CD14-positive monocyte (primary cell): ENCODE results near the gene COL20A1. TPM values are rescaled to one million over a fixed set of nuclear protein-coding genes. Genes with fewer than 3 reads are reported as not detected.

ENCODE experiments used
- DNase-seq, 3 donors: peaks; one replicate each; pipeline ENCODE4 v3.0.0-alpha.2; 2011 to 2022
- H2AFZ ChIP-seq: 2 replicates; pipeline ENCODE4 v1.6.0; 2012; ENCODE audit warnings: mild to moderate bottlenecking, low read depth, low read length, inconsistent platforms; ENCODE audit not compliant: insufficient read depth, poor library complexity, severe bottlenecking
- H3K27ac ChIP-seq, 2 donors: 1 replicate in 1 of 2; 2 replicates in 1 of 2; pipeline ENCODE4 v1.5.1; 2012 to 2013; ENCODE audit warnings: low read length in 2 of 2, control low read depth in 1 of 2, inconsistent platforms in 1 of 2, low read depth in 1 of 2, mild to moderate bottlenecking in 1 of 2
- H3K27me3 ChIP-seq, 2 donors: one replicate each; pipeline versions ENCODE4 v1.6.0 to v1.6.1; 2011 to 2013; ENCODE audit warnings: low read length in 2 of 2; ENCODE audit not compliant: control insufficient read depth in 2 of 2, insufficient read depth in 2 of 2
- H3K36me3 ChIP-seq, 2 donors: replicated peaks in 1 of 2; 1 replicate in 1 of 2; 2 replicates in 1 of 2; pipeline versions ENCODE4 v1.5.1 to v1.6.1; 2012 to 2013; ENCODE audit warnings: low read length in 2 of 2, control low read depth in 1 of 2, inconsistent platforms in 1 of 2, mild to moderate bottlenecking in 1 of 2; ENCODE audit not compliant: insufficient read depth in 2 of 2, control insufficient read depth in 1 of 2
- H3K4me1 ChIP-seq, 2 donors: 1 replicate in 1 of 2; 2 replicates in 1 of 2; pipeline versions ENCODE4 v1.5.1 to v1.6.1; 2012 to 2013; ENCODE audit warnings: low read length in 2 of 2, control low read depth in 1 of 2, inconsistent platforms in 1 of 2, mild to moderate bottlenecking in 1 of 2, moderate library complexity in 1 of 2; ENCODE audit not compliant: insufficient read depth in 2 of 2, control insufficient read depth in 1 of 2
- H3K4me2 ChIP-seq: replicated peaks from 2 replicates; pipeline ENCODE3; 2012; ENCODE audit warnings: low read length, moderate library complexity, mild to moderate bottlenecking; ENCODE audit not compliant: poor library complexity, severe bottlenecking; ENCODE audit errors: extremely low read depth
- H3K4me3 ChIP-seq, 3 experiments: fragments of 200-600 bp in 1 of 3; sonication (generic) in 1 of 3; replicated peaks in 1 of 3; 1 replicate in 2 of 3; 2 replicates in 1 of 3; pipeline ENCODE4 v1.5.1; 2011 to 2013; ENCODE audit warnings: low read length in 3 of 3, mild to moderate bottlenecking in 3 of 3, control low read depth in 2 of 3, low read depth in 2 of 3, inconsistent platforms in 1 of 3, moderate library complexity in 1 of 3
- H3K79me2 ChIP-seq: 2 replicates; pipeline ENCODE4 v1.6.0; 2012; ENCODE audit warnings: mild to moderate bottlenecking, control low read depth, inconsistent platforms, low read length, moderate library complexity; ENCODE audit not compliant: insufficient read depth
- H3K9ac ChIP-seq: 2 replicates; pipeline ENCODE4 v1.6.0; 2017; ENCODE audit warnings: low read length, mild to moderate bottlenecking; ENCODE audit not compliant: insufficient read depth, poor library complexity, severe bottlenecking
- H3K9me3 ChIP-seq, 2 donors: replicated peaks in 1 of 2; 1 replicate in 1 of 2; 2 replicates in 1 of 2; pipeline versions ENCODE4 v1.5.1 to v1.6.1; 2012 to 2013; ENCODE audit warnings: low read length in 2 of 2, control low read depth in 1 of 2; ENCODE audit not compliant: control insufficient read depth in 1 of 2, insufficient read depth in 1 of 2
- H4K20me1 ChIP-seq: 2 replicates; pipeline ENCODE4 v1.6.0; 2012; ENCODE audit warnings: mild to moderate bottlenecking, low read length, control low read depth, moderate library complexity; ENCODE audit not compliant: insufficient read depth
- H3K27ac Mint-ChIP-seq, 7 donors: one replicate each; pipeline ENCODE4 v1.8.0; 2020; ENCODE audit warnings: mild to moderate bottlenecking in 7 of 7, mixed read lengths in 7 of 7, moderate library complexity in 6 of 7, inconsistent platforms in 2 of 7
- H3K27me3 Mint-ChIP-seq, 3 donors: one replicate each; pipeline ENCODE4 v1.8.0; 2021 to 2022; ENCODE audit warnings: low read depth in 3 of 3, mild to moderate bottlenecking in 3 of 3, mixed read lengths in 3 of 3, moderate library complexity in 3 of 3, inconsistent platforms in 1 of 3
- H3K36me3 Mint-ChIP-seq, 2 donors: one replicate each; pipeline ENCODE4 v1.8.0; 2020; ENCODE audit warnings: mixed read lengths in 2 of 2, inconsistent platforms in 1 of 2, mild to moderate bottlenecking in 1 of 2
- H3K4me1 Mint-ChIP-seq: one replicate; pipeline ENCODE4 v1.8.0; 2020; ENCODE audit warnings: mild to moderate bottlenecking, mixed read lengths
- H3K4me3 Mint-ChIP-seq, 2 donors: one replicate each; pipeline ENCODE4 v1.8.0; 2020; ENCODE audit warnings: mild to moderate bottlenecking in 2 of 2, mixed read lengths in 2 of 2, moderate library complexity in 1 of 2
- H3K9me3 Mint-ChIP-seq, 7 donors: one replicate each; pipeline ENCODE4 v1.8.0; 2020 to 2022; ENCODE audit warnings: mixed read lengths in 7 of 7, mild to moderate bottlenecking in 6 of 7, moderate library complexity in 6 of 7, inconsistent platforms in 2 of 7
- CTCF ChIP-seq: fragments of 200-600 bp; IDR thresholded peaks from one replicate; pipeline ENCODE4 v1.8.0; 2022; ENCODE audit warnings: antibody characterized with exemption, mild to moderate bottlenecking
- WGBS: methylation state at CpG from one replicate; pipeline ENCODE4 v1.1.5; 2013; ENCODE audit warnings: missing lambda C conversion rate; ENCODE audit not compliant: insufficient coverage; 5-methylcytosine and 5-hydroxymethylcytosine counted together
- intact Hi-C, 2 donors: fragments of 100-400 bp; cut with micrococcal nuclease; formaldehyde crosslinking; loops; one replicate each; pipeline versions ENCODE4 v1.15.0 to v1.15.1; 2023
- polyA plus RNA-seq, 3 donors: library from polyadenylated mRNA; depleted of rRNA in 1 of 3; unstranded in 2 of 3; stranded (reverse) in 1 of 3; fragments of 300-500 nt in 2 of 3; fragments of >200 nt in 1 of 3; fragmentation: Illumina TruSeq in 2 of 3; gene quantifications; 1 replicate in 2 of 3; 2 replicates in 1 of 3; pipeline ENCODE4 v1.2.3, GENCODE V29; 2012 to 2021

COL20A1 gene
- polyA plus RNA-seq, 3 donors: not detected

GRCh38 chr20:63294536-63294900 lies 1.5 kb downstream of the COL20A1 start:
- H3K4me1 Mint-ChIP-seq: no peaks in the 10 kb centered on the region
- H3K27ac Mint-ChIP-seq: no peak overlapping the region
- Histone ChIP-seq H3K36me3 (no peaks in the 10 kb centered on the region), H3K9ac (no peak overlapping the region), H4K20me1 (peaks cover 5% of the 10 kb centered on the region), H3K4me2 (no peak overlapping the region), H3K27ac (no peak overlapping the region), H2AFZ (no peak overlapping the region), H3K4me3 (no peak overlapping the region), H3K9me3 (no peaks in the 10 kb centered on the region), H3K4me1 (no peaks in the 10 kb centered on the region), H3K79me2 (no peaks in the 10 kb centered on the region), H3K27me3 (peaks cover 0 to 17% of the 10 kb centered on the region in 2 donors)
- no peak overlapping the region for H3K4me3 Mint-ChIP-seq
- intact Hi-C loops: no loop called here
- peaks cover 0 to 2% (median 0%) of the 10 kb centered on the region in 7 donors for H3K9me3 Mint-ChIP-seq
- no peak for TF ChIP-seq CTCF
- no peak for DNase-seq
- H3K36me3 Mint-ChIP-seq: no peaks in the 10 kb centered on the region
- WGBS: 91% methylated on average over 12 of the region's 12 CpGs
- peaks cover 19 to 41% (median 23%) of the 10 kb centered on the region in 3 donors for H3K27me3 Mint-ChIP-seq

- Histone ChIP-seq H3K9ac (no peak overlapping the region), H3K4me2 (no peak overlapping the region), H3K27ac (no peak overlapping the region), H3K9me3 (no peaks in the 10 kb centered on the region), H3K36me3 (no peaks in the 10 kb centered on the region), H3K79me2 (no peaks in the 10 kb centered on the region), H3K4me3 (no peak overlapping the region), H4K20me1 (peaks cover 5% of the 10 kb centered on the region), H3K27me3 (peaks cover 0 to 17% of the 10 kb centered on the region in 2 donors), H2AFZ (no peak overlapping the region), H3K4me1 (no peaks in the 10 kb centered on the region)
- intact Hi-C loops: no loop called here
- H3K4me1 Mint-ChIP-seq: no peaks in the 10 kb centered on the region
- peak overlapping the region in 1 of 7 donors; percentile 37 for H3K27ac Mint-ChIP-seq
- WGBS: 51% methylated on average over 18 of the region's 19 CpGs
- DNase-seq: no peak
- H3K36me3 Mint-ChIP-seq: no peaks in the 10 kb centered on the region
- H3K27me3 Mint-ChIP-seq: peaks cover 19 to 40% (median 23%) of the 10 kb centered on the region in 3 donors
- H3K4me3 Mint-ChIP-seq: peak overlapping the region in 1 of 2 donors; percentile 46
- H3K9me3 Mint-ChIP-seq: peaks cover 0 to 2% (median 0%) of the 10 kb centered on the region in 7 donors
- no peak for TF ChIP-seq CTCF
Measured at GRCh38 chr20:63295018-63295417, 2.0 kb downstream of the COL20A1 start.
